Medulla oblongata (tissue), 1 donor: ENCODE data around the gene SOX3.

Experiments used
- DNase-seq: peaks from one replicate; pipeline ENCODE4 v3.0.0-alpha.2; 2015; ENCODE audit errors: extremely low spot score

The SOX3 gene

DNA sequence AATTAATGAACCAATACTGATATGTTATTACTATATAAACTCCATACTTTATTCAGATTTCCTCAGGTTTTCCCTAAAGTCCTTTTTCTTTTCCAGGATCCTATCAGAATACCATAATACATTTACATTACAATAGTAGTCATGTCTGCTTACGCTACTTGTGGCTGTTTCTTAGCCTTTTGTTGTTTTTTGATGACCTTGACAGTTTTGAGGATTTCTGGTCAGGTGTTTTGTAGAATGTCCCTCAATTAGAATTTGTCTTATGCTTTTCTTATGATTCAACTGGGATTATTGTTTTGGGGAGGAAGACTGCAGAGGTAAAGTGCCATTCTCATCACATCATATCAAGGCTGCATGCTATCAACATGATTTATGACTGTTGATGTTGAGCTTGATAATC is 9.1 kb downstream of the SOX3 start:
- DNase-seq, result no peak

DNA sequence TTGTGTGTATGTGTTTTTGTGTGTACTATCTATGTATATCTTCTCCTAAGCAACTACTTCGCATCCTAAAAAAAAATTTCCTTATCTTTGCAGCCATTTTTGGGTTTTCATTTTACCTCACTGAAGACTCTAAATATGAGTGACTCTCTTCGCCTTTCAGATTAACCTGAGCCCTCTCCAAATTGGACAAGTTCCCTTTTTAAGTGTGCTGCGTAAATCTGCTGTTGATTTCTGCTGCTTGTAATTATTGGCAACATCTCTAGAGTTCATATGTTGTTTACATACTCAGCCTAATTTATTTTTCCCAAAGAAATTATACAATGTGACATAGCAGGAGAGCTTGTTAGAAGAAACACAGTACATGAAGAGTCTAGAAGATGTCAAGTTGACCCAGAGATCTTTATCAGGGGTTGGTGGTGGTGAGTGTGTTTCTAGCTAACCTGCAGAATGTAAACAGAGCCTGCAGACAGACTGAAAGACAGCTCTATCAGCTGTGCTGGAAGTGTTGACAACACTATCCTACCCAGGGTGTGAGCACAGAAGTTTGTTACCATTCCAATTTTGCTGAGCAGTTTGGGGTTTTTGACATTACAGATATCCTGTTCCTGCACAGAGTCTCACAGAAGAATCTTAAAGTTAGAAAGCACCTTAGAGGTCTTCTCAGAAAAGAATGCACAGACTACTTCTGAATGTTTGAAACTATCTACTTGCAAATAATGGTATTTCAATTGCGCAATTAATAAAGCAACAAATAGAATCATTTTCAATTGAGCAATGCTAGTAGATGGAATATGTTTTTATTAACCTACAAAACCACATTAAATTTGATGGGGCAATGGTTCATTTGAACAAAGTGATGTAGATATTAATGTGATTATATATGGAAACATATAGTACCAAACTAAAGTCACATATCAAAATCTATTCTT is 12.5 kb downstream of the SOX3 start:
- no peak for DNase-seq

DNA sequence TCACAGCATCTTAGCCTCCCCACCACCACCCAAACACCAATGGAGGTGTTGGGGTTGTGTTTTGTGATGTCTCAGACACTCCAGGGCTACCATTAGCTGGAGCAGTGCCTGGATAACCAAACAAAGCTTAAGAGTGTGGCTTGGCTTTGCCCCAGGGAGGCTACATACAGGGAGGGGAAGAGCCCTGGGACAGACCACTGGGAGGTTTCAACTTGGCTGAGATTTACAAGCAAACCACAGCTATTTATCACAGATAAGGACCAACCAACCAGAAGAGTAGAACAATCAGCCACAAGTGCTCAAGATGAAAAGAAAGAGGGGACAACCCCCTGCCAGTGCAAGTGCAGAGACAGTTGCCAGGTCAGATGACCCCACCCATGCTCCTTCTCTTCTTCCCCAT is 24.1 kb downstream of the SOX3 start:
- DNase-seq, result no peak

DNA sequence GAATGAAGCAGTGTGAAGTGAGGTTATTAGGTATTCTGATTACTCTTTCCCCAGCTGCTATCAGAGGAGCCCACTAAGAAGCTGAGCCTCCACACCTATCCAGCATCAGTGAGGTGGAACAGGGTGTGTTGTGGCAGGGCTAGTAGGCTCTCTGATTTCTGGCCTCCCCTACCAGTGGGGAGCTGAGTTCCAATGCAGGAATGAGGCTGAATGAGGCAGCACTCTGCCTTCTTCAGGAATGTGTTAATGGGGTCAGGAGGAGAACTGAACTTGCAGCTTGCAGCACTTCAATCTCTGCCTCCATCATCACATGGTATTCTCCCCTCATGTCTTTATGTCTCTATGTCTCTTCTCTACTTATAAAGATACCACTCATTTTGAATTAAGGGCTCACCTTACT is 26.9 kb downstream of the SOX3 start:
- no peak for DNase-seq

DNA sequence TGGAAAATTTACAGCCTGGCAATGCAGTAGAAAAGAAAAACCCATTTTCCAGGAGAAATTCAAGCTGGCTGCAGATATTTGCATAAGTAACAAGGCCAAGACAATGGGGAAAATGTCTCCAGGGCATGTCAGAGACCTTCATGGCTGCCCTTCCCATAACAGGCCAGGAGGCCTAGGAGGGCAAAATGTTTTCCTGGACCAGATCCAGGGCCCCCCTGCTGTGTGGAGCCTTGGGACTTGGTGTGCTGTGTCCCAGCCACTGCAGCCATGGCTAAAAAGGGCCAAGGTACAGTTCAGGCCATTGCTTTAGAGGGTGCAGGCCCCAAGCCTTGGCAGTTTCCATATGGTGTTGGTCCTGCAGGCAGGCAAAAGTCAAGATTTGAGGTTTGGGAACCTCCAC is 29.8 kb downstream of the SOX3 start:
- no peak for DNase-seq

DNA sequence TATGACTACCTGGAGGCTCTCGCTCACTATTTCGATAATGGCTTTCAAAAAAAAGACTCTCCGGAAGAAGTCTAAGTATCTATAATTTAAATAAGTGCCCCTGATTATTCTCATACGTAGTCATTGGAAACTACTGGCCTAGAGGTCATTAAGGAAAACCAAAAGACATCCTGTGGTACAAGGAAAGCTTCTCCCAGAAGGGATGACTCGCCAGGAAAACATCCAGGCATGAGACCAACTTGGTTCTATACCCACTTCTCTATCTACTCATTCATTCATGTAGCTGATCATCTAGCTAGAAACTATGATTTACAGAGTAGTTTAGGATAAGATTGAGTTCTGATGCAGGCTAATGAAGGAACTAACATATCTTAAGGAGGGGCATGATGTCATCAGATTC is 37.7 kb downstream of the SOX3 start:
- DNase-seq, result no peak
